Measurements from ENCODE around the gene FXYD6. TPM values are rescaled to one million over a fixed set of nuclear protein-coding genes. Genes with fewer than 3 reads are reported as not detected.

FXYD6 gene
- total and polyA plus RNA-seq, 2 donors (not counting 1 experiment from before 2014, with no cell fraction given), result not detected

DNA sequence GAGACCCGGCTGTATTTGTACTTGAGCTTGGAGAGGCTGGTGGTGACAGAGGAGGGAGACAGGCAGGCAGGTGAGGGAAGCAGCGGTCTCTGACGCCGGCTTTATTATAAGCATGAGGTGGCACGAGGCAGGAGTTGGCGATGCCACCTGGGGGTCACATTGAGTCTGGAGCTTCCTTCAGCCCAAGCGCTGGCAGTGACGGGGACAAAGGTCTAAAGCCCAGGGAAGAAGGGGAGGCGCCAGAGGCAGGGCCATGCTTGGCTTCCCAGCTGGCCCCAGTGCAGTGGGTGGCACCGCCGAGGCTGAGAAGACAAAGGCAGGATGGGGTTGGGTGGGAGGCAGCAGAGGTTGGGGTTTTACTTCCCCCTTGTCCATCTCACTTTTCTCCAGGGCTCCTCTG is 56.4 kb downstream of the FXYD6 start:
- peaks cover 21% of the 10 kb centered on the region for H3K27me3 Mint-ChIP-seq
- 94% methylated on average over 8 of the region's 11 CpGs for WGBS (ENCODE audit: insufficient coverage)
- no peak for DNase-seq

More for the DNA sequence above, 56.4 kb downstream of the FXYD6 start:
- peaks cover 45 to 55% of the 10 kb centered on the region in 2 donors for H3K4me1 ChIP-seq (ENCODE audit: control insufficient read depth in 2 of 2, insufficient read depth in 2 of 2, low read length in 2 of 2)
- intact Hi-C loops (cut with micrococcal nuclease), result no loop called here
- no peak for ATAC-seq (ENCODE audit: low read depth)
- TF ChIP-seq CTCF (IDR thresholded peaks at IDR 0.05) (no peak), EZH2 (IDR thresholded peaks at IDR 0.05; ENCODE audit: borderline replicate concordance, insufficient read depth, low read depth, low read length, poor library complexity, severe bottlenecking) (no peak)
- no peaks in the 10 kb centered on the region for H3K9me3 Mint-ChIP-seq (ENCODE audit: insufficient read depth)
- peaks cover 54% of the 10 kb centered on the region for H3K4me1 Mint-ChIP-seq
- no peak overlapping the region for H3K4me3 ChIP-seq (ENCODE audit: control extremely low read depth in 1 of 5, extremely low read depth in 1 of 5, insufficient read depth in 1 of 5, low read depth in 2 of 5, low read length in 4 of 5)
- no peak overlapping the region for H3K9ac ChIP-seq (ENCODE audit: low read length)
- peaks cover 6% of the 10 kb centered on the region for H3K79me2 ChIP-seq (ENCODE audit: control insufficient read depth, insufficient read depth, low read length)
- no peaks in the 10 kb centered on the region for H3K36me3 ChIP-seq (replicated peaks in 1 of 2; ENCODE audit: control extremely low read depth in 1 of 2, control insufficient read depth in 1 of 2, extremely low read depth in 1 of 2, insufficient read depth in 2 of 2, low read length in 1 of 2)
- no peak overlapping the region for H3K27ac ChIP-seq (ENCODE audit: low read length in 2 of 2)
- no peaks in the 10 kb centered on the region for H3K9me3 ChIP-seq (ENCODE audit: control extremely low read depth in 1 of 3, control insufficient read depth in 2 of 3, insufficient read depth in 1 of 3, low read length in 2 of 3)
- H3K4me2 ChIP-seq (replicated peaks; ENCODE audit: low read depth, low read length, poor library complexity, severe bottlenecking), result no peak overlapping the region
- peaks cover 0 to 34% (median 4%) of the 10 kb centered on the region in 4 experiments for H3K27me3 ChIP-seq (replicated peaks in 1 of 4; ENCODE audit: control extremely low read depth in 1 of 4, control insufficient read depth in 3 of 4, insufficient read depth in 4 of 4, low read length in 3 of 4)
- no peaks in the 10 kb centered on the region for H4K20me1 ChIP-seq (ENCODE audit: control insufficient read depth, insufficient read depth, low read length, poor library complexity, severe bottlenecking)
- no peak overlapping the region for H3K4me3 Mint-ChIP-seq
- ChIA-PET CTCF (interaction anchor here (2.1 to 15.4 kb wide), 6 partner anchors 7 to 351 kb away, joined by 10 to 462 read pairs (median 76); no protein-coding TSS in a partner anchor), POLR2A (no interaction called here)
- peak overlapping the region; percentile 27 for H3K27ac Mint-ChIP-seq
- H2AFZ ChIP-seq (ENCODE audit: insufficient read depth, low read depth, low read length, poor library complexity, severe bottlenecking), result no peak overlapping the region

Measured in B cell (primary cell).